EH (cell line): Measurements from ENCODE around the gene ACKR1.
A peak's percentile ranks its signal among the peaks of the same experiment; 100 is the strongest.

Experiments used
- DNase-seq: peaks from one replicate; pipeline ENCODE4 v3.0.0-alpha.2; 2015; ENCODE audit warnings: low read depth

The ACKR1 gene, protein sequence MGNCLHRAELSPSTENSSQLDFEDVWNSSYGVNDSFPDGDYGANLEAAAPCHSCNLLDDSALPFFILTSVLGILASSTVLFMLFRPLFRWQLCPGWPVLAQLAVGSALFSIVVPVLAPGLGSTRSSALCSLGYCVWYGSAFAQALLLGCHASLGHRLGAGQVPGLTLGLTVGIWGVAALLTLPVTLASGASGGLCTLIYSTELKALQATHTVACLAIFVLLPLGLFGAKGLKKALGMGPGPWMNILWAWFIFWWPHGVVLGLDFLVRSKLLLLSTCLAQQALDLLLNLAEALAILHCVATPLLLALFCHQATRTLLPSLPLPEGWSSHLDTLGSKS

DNA sequence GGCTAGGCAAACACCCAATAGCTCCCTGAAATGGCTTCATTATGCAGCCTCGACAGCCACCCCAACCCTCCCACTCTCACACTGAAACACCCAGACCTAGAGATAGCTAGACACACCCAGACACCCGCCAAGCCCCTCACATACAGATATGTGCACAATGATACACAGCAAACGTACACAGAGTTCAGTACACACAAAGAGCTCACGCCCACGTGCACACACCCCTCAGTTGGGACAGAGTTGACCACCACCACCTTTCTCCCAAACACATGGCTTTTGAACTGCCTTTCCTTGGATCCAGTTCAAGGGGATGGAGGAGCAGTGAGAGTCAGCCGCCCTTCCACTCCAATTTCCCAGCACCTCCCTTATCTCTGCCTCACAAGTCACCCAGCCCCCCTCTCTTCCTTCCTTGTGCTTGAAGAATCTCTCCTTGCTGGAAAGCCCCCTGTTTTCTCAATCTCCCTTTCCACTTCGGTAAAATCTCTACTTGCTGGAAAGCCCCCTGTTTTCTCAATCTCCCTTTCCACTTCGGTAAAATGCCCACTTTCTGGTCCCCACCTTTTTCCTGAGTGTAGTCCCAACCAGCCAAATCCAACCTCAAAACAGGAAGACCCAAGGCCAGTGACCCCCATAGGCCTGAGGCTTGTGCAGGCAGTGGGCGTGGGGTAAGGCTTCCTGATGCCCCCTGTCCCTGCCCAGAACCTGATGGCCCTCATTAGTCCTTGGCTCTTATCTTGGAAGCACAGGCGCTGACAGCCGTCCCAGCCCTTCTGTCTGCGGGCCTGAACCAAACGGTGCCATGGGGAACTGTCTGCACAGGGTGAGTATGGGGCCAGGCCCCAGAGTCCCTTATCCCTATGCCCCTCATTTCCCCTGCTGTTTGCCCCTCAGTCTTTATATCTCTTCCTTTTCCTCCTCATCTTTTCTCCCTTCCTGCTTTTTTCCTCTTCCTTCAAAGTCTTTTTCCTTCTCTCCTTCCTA is at the start of gene ACKR1:
Gene ACKR1, plus strand, starts transcription at position 715 of the 981 bp plus-strand sequence. Its CDS starts 85 bp downstream, at position 800.
- no peak for DNase-seq

- peak; percentile 89 for DNase-seq
Measured at GRCh38 chr1:159161001-159161718, 43.5 kb upstream of the ACKR1 start.

- DNase-seq: no peak
Measured at GRCh38 chr1:159161719-159162026, 43.0 kb upstream of the ACKR1 start.

GRCh38 chr1:159162516-159163265 is 42.0 kb upstream of the ACKR1 start:
- no peak for DNase-seq

- no peak for DNase-seq
Measured at GRCh38 chr1:159163614-159164228, 41.0 kb upstream of the ACKR1 start.

DNA sequence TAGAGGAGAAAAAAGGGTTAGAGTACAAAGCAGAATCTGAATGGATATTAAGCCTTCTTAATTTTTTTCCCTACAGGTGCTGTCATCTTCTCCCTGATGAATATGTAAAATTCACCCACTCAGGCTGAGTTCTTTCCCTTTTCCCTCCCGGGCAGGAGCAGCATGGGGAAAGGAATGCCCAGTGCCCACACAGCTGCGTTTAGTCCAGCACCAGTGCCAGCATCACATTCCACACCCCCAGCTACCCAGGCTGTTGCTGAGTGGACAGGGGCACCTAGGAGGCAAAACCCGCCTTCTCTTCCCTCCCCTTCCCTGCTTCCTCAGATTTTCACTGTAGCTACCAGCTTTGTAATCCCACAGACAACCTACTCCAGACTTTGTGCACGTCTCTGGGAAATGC is 36.6 kb upstream of the ACKR1 start:
- no peak for DNase-seq

DNA sequence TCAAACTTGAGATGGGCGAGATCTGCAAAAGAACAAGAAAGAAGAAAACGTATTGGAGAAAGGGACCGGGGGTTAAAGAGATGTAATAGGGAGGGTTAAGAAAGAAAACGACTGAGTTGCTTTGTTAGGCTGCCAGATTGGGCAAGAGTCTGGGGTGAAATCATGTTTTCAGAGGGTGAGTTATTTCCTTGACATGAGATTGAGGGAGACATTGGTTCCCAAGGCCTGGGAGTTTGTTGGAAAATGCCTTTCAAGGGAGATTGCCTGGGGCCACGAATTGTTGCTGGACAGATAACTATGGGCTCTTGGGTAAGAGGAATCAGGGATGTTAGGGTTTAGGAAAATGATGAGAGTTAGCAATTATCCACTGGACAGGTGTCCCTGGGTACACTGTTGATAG is 34.0 kb upstream of the ACKR1 start:
- DNase-seq: peak; percentile 55

GRCh38 chr1:159171254-159171687 is 33.4 kb upstream of the ACKR1 start, which contains the start of gene CADM3:
Gene CADM3, plus strand, starts transcription at chr1:159171615. Its CDS starts 151 bp downstream, at chr1:159171766.
- no peak for DNase-seq

- no peak for DNase-seq
Measured at GRCh38 chr1:159171688-159172501, 32.8 kb upstream of the ACKR1 start.

DNA sequence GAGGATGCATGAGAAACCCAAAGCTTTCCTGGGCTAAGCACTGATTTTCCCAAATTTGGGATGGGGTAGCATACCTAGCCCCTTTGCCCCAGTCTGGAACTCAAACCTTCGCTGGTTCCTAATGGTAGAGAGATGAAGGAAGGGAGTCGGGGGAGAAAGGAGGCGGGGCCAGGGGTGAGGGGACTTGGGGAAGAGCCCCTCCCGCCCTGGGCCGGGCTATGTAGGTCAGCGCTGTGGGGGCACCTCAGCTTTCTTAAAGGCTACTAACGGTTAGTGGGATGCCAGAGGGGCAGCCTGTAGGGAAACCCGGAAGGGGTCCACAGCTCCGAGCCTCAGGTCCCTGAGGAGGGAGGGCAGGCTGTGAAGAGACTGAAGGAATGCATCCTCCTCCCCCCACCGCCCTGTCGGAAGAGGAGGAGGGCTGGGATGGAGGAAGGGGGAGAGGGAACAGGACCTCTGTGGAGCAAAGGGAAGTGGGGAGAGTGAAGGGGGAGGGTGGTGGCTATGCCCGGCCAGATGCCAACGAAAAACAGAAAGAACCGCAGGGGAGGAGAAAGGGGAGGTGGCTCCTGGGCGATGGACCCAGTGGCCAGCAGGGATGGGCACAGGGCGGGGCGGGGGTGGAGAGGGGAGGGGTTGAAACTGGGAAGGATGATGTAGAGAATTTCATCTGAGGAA is 31.9 kb upstream of the ACKR1 start:
- DNase-seq: peak; percentile 7

- DNase-seq: no peak
Measured at GRCh38 chr1:159173320-159173719, 31.4 kb upstream of the ACKR1 start.

DNA sequence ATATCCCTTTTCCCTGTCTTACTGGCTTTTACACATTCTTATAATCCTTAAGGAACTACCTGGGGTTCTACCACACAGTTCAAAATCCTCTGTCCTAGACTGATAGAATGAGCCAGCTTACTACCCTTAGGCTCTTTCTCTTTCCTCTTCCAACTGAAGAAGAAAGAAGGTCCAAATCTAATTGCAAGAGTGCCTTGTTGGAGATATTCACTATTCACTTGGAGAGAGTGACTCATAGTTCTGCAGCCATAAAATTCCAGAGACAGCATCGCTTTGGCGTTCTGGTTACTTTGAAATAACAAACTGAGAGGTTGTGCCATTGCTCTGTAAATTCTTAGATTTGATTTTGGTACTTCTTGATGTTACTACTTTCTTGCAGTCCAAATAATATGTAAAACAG is 29.1 kb upstream of the ACKR1 start:
- DNase-seq: no peak

GRCh38 chr1:159177272-159177907 is 27.3 kb upstream of the ACKR1 start:
- DNase-seq: peak; percentile 73

GRCh38 chr1:159179906-159180305 is 24.8 kb upstream of the ACKR1 start:
- no peak for DNase-seq

DNA sequence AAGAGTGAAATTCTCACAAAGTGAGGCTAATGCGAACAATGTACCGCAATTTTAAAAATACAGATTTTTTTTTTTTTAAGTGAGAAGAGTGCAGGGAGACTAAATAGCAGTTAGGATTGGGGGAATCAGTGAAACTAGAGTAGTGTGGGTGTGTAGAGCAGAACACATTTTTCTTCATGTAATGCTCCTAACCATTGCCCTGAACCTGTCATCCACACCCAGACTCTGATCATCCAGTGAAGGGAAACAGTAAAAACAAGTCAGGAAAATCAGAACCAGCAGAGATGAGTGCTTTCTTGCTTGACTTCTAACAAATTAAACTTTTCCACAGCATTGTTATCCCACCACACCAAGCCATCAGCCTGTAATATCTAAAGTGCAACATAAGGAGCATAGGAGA is 24.2 kb upstream of the ACKR1 start:
- no peak for DNase-seq

DNA sequence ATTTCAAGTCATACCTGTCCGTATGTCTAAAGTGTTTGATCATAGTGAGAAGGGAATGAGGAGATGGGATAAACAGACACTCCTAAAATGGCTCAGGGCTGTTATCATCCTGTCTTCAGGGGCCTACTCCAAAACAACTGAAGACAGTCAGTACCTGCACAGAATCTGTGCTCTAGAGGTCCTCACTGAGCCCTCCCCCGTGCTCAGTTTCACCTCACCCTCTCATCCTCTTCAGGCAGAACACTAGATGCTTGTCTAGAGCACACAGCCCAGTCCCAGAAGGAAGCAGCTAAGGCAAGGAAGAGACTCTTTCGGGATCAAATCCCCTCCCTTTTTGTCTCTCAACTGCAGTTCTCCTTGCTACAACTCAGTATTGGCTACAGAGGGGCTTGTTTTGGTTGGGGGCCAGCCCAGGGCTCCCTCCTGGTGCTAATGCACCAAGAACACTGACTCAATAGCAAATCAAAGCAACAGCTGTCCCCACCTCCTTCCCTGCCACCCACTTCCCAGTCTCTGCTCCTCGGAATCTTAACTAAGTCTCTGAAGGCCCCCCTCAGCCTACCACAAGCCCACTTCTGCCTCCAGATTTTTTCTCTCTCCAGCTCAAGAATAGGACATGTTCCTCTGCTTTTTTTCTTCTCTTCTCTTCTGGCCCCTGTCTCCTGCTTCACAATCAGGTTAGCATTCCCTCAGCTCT is 23.2 kb upstream of the ACKR1 start:
- DNase-seq: no peak

- DNase-seq: no peak
Measured at GRCh38 chr1:159184201-159184600, 20.5 kb upstream of the ACKR1 start.

DNA sequence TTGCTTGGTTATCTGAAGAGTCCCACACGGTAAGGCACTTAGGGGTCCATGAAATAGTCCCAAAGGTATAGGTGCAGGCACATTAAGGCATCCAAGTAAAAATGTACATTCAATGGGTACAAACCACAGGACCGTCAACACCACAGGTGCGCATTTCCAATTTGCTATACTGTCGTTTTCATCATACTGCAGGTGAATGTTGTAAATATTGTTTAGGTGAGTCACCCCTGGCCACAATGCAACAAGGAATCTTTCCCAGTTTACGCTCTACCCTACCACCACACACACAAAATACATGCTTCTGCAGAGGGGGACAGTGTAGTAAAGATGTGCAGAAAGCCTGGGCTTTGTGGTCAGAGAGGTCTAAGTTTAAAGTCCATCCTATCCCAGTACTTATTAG is 19.6 kb upstream of the ACKR1 start:
- DNase-seq: no peak

DNA sequence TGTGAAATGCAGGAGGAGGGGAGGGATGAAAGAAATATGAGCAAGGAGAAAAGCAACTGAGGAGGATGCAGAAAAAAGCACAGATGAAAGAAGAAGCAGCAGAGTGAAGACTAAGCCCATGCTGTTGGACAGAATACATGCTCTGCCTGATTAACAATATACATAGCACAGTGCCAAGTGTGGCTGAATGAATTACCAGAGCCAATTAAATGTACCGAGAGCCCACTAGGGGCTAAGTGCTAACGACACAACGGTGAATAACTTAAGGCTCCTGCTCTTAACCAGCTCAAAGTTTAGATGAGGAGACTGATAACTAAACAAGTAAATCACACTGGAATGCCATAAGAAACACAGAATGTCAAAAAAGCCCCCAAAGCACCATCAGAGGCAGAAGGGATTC is 17.6 kb upstream of the ACKR1 start:
- DNase-seq: no peak
